Measurements from ENCODE around the gene TP63.
"Not testable (repeated sequence)": the region's sequence is repeated elsewhere in the genome, so short reads cannot be mapped to it uniquely, and the experiment has no call there.

TP63 gene

DNA sequence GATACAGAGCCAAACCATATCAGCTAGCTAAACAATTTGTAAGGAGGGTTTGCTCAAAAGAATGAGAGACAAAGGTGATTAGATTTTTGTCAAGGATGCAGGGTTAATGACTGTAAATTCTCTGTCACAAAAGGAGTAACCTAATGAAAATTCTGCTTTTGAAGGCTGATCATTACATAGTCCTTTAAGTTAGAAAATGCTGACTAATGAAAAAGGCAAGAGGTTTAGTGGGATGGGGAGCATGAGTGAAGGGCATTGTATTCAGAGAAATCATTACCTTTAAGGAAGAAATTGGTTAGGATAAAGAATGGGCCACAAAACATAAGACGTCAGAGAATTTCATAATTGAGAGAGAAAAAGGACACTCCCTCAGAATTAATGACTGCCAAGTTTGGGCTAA, 97.7 kb downstream of the TP63 start:
- DNase-seq = no peak

DNA sequence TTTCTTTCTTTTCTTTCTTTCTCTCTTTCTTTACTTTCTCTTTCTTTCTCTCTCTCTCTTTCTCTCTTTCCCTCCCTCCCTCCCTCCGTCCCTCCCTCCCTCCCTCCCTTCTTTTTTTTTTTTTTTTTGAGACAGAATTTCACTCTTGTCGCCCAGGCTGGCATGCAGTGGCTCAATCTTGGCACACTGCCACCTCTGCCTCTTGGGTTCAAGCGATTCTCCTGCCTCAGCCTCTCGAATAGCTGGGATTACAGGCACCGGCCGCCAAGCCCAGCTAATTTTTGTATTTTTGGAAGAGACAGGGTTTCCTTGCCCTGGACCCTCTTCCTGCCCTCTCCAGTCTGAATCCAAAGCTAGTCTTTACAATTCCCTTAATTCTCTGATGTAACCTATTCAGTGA, 102.9 kb downstream of the TP63 start:
- no peak for DNase-seq

DNA sequence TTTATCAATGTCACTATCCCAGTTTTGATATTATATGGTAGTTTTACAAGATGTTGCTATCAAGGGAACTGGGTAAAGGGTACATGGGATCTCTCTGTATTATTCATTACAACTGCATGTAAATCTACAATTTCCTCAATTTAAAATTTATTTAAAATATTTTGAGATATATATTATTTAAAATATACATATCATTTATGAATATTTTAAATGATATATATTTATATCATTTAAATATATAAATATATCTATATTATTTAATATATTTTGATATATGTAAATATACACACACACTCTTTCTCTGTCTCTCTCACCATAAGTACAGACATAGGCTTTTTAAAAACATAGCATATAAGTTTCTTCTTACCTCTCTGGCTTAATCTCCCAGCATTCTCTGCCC, 104.7 kb downstream of the TP63 start:
- DNase-seq = no peak

DNA sequence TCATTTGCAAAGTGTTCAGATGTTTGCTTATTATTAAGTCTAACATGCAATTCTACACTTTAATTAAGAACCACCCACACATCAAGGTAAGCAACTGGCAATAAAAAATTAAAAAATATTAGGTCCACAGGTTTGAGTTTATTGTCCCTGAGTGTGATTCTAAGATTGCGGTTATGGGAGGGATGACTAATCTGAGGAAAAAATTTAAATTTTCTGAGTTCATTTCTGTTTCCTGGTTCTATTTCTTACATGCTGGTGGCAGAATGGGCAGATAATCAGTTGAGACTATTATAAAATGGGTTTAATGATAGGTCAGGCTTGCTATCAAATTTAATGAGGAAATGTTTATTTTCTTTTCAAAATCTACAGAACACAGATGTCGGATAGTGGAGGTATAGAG, 105.9 kb downstream of the TP63 start:
- no peak for DNase-seq

DNA sequence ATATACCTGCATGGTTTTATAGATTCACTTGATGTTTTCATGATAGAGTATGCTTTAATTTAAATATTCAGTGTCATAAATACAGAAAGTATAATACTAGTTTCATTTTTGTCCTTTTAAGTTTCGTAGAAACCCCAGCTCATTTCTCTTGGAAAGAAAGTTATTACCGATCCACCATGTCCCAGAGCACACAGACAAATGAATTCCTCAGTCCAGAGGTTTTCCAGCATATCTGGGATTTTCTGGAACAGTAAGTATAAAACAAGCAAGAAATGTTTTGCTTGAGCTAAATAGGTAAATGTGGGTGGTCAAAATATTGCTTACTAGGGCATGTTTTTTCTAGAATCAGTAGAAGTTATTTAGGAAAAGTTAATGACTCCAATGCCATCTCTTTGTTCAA, 106.4 kb downstream of the TP63 start:
- no peak for DNase-seq

DNA sequence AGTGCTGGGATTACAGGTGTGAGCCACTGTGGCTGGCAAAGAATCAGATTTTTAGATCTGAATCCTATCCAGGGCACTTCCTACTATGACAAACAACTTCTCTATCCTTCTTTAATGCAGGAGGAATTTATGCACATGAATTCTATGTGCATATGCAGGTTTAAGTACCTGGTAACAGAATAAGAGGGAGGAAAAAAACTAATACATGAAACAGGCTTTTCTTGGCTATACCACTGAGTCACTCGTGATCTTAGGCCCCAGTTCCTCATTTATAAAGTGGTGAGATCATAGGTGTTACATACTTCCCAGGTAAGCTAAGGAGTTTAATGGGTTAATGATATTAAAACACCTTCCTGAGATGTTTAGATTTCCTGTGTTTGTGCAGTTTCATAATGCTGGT, 108.2 kb downstream of the TP63 start:
- no peak for DNase-seq

GRCh38 chr3:189740156-189740555, 109.0 kb downstream of the TP63 start:
- DNase-seq = no peak

- DNase-seq = no peak
These were observed 113.0 kb downstream of the TP63 start for GRCh38 chr3:189744235-189744634.

DNA sequence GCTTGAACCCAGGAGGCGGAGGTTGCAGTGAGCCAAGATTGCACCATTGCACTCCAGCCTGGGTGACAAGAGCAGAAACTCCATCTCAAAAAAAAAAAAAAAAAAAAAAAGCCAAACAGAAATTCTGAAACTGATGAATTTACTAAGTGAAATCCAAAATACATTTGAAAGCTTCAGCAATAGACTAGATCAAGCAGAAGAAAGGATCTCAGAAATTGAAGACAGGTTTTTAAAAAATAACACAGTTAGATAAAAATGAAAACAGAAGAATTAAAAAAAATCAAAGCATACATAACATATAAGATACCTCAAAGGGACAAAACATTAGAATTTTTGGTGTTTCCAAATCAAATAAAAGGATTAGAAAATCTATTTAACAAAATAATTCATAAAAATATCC, 114.4 kb downstream of the TP63 start:
- no peak for DNase-seq

DNA sequence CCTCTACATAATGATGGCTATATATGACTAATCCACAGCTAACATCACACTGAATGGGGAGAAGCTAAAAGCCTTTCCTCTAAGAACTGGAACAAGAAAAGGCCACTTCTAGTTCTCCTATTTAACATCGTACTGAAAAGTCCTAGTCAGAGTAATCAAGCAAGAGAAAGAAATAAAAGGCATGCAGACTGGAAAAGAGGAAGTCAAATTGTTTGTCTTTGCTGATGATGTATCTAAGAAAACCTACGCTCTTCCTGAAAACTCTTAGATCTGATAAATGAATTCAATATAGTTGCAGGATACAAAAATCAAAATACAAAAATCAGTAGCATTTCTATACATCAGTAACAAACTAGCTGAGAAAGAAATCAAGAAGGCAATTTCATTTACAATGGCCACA, 116.9 kb downstream of the TP63 start:
- DNase-seq = peak; percentile 29

- not testable (repeated sequence) for DNase-seq
These were observed 119.8 kb downstream of the TP63 start for GRCh38 chr3:189750972-189751371.

GRCh38 chr3:189754356-189754755, 123.2 kb downstream of the TP63 start:
- no peak for DNase-seq

DNA sequence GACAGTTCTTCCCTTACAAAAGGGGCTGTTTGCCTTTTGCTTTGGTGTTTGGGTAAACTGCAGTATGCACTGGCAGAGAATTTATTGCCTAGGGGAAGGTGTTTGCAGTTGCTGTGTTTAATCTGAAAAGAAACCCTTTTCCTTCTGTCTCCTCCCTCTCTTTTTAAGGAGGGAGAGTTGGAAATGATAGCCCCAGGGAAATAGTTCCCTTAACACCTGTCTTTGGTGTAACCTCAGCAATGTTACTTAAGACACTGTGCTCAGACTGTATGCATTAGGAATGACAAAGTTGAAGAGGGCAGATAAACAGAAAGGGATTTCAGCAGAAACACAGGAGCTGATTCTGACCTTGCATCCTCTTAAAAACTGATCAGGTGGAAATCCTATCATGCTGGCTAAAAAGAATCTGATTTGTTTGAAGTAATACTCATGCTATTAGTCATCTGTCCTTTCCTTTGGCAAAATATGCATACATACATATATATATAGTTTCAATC, 125.4 kb downstream of the TP63 start:
- no peak for DNase-seq

DNA sequence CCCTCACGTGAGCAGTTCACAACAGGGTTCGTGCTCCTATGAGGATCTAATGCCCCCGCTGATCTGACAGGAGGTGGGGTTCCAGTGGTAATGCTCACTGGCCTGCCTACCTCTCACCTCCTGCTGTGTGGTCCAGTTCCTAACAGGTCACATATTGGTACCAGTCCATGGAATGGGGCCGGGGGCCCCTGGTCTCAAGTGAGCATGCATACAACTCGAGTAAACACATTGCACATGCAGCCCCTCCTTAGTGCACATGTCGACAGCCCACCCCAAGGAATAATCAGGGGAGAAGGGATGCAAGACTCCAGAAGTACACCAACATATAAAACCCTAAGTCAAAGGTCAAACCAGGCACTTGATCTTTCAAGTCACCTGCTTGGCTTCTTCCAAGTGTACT, 127.0 kb downstream of the TP63 start:
- DNase-seq = no peak

DNA sequence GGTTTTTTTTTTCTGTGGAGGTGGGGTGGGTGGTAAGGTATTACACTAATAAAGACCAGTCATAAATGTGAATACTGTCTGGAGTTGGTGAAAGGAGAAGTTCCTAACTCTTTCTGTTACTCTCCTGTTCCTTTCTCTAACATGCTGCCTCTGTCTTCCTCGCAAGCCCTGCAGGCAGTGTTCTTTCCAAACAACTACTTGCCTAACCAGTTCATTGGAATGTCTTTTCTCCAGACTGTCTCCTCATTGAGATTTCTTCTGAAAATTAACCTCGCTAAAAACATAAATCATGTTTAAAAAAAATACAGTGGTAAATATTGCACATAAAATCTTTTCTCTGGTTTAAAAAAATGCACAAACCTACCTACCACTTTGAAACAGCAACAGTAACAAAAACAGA, 135.2 kb downstream of the TP63 start:
- no peak for DNase-seq

DNA sequence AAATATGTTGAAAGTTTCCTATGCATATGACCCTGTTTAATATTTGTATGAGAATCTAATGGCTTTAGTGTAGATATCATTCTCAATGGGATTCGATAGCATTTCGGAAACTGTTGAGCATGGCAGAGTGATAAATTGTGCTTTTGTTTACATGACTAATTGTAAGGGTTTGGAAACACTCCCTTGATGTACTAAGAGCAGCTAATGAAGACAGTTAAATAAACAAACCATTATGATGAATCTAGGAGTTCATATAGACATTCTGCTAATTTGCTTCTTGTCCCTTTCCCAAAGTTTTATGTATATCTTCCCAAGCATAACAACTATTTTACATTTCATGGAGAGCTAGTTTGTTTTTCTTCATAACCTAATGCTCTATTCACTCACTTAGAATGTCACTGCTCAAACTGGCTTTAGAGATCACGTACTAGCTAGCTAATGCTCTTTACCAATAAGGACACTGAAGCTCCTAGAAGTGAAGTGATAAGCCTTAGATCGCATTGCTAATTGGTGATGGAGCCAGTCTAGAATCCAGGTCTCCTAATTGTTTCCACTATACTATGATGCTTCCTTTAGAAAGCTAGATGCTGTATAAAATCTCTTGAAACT, 140.8 kb downstream of the TP63 start:
- DNase-seq = no peak

DNA sequence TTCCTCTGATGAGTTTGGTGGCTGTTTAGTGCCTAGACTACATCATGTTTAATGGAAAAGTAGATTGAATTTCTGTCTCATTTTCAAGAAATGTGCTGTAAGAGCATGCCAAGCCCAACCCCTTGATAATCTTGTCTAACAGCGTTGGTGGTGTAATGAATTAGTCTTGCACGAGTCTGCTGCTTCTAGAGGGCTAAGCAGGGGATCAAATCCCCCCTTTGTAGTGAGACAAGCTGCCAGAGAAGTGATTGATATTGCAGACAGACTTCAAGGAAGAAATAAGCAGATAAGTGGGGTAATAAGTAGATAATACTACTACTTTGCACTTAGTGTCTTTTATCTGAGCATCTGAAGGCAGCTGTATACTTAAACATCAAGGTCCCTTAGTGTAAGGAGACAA, 141.4 kb downstream of the TP63 start:
- DNase-seq = no peak

DNA sequence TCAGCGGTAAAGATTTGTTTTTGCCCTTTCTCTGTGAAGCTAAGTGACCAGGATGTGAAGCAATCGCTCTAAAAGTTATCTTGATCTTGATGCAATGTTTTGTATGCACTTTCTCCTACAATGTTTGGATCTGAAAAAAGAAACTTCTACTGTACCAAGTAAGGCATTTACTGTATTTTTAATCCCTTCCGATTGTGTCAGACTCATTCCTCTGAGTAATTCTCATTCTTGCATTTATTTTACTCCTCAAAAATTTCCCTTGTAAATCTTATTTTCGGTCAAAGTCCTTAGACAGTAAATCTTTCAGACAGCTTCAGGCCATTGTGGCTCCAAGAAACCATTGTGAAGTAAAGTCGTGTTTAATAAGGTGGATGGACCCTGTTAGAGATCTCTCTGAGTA, 141.9 kb downstream of the TP63 start:
- DNase-seq = no peak

DNA sequence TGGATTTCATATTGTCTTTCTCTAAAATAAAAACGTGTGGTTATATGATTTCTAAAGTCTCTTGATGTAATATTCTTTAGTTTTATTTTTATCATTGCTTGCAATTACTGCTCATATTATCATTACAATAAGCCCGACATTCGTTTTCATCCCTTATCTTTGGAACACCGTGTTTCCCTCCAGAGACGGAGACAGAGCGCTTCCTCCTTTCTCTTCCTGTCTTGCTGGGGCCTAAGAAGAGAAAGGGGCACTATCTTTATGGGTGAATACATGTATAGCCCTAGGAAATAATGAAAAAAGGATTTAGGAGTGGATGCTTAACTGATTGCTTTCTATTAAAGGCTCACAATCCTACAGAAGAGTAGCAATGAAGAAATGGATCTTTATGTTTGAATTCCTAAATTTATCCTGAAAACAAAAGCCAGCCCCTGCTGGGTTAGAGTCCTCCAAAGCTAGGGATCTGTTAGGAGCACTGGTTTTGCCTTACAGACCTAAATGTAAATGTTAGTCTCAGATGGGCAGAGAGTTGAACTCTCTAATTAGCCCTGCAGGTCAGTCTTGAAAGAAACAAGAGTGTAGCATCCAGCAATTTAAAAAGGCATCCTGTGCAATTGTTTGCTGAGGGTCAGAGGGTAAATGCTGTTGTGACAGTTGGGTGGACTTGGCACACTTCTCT, 145.1 kb downstream of the TP63 start:
- no peak for DNase-seq

GRCh38 chr3:189778340-189778950, 147.3 kb downstream of the TP63 start:
- peak; percentile 28 for DNase-seq

DNA sequence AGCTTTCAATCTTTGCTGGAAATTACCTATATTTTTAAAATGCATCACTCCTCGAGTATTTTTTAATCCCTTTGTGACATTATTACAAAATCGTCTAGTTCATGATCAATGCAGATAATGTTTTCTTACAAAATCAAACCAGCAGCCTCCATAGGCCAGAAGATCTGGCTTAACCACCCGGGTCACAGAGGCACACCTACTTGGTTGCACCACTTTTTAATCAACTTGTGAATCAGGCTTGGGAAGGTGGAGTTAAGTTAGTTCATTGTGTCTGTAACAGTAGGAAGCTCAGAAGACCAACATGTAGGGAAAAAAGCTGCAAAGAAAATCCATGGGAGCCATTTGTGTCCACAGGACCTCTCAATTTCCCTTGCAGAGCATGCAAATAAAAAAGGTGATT, 148.0 kb downstream of the TP63 start:
- DNase-seq = no peak

DNA sequence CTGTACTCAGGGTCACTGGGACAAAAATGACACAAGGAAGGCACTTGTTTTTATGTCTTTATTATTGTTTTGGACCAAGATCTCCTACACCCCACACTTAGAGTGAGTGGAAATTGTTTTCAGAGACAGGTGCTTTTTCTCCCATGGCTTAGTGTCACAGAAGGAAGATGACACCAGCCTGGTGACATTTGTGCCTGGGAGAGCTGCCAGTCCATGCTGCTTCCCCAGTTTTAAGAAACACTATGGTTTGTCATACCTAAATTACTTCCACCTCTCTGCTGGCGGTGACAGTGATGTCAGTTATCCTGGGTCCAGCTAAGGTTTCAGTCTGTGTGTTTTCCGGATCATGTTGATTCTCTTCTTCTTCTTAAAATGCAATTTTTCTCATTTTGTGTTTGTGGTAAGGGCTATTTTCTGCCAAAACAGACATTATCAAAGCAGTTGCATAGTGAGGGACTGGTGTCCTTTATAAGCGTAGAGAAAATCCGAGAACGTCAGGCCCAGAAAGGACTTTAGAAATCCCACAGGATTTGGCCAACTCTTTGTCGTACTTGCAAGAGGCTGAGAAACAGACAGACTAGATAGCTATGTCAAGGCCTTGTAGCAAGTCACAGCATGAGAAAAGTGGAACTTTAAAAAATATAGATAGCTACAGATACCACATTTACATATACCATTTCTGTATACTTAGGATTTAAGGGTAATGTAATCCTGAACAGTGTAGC, 149.5 kb downstream of the TP63 start:
- no peak for DNase-seq

DNA sequence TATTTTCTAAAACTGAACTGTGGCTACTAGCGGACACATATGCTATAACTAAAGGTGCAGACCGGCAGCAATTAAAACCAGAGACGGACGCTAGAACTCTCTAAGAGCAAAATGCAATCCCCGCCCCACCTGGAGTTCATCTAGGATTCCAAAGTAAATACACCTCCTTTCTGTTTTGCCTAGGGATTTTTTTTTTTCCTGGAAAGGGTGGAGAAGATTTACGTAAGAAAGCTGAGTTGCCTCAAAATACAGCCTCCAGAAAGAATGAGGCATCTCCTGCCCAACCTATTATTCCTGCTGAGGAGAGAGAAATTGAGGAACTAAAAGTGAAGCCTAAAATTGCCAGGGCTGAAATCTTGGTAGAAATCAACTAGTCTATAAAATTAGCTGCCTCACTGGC, 150.2 kb downstream of the TP63 start:
- no peak for DNase-seq
